Skin of body (tissue), 2 donors: ENCODE results near the gene OTOGL. TPM values are rescaled to one million over a fixed set of nuclear protein-coding genes. Genes with fewer than 3 reads are reported as not detected.
"Not testable (repeated sequence)": the region's sequence is repeated elsewhere in the genome, so short reads cannot be mapped to it uniquely, and the experiment has no call there.

Experiments used
- DNase-seq: peaks from one replicate; lab custom pipeline; 2025; lab: John Stamatoyannopoulos, UW
- total RNA-seq: library from RNA; depleted of rRNA; stranded (reverse); fragments of >200 nt; gene quantifications from one replicate; pipeline ENCODE4 v1.2.3, GENCODE V29; 2014

Gene OTOGL
- 0.30 TPM for total RNA-seq

GRCh38 chr12:80099259-80099658, at the start of gene OTOGL:
Gene OTOGL, plus strand, starts transcription at chr12:80099537. Its CDS starts 109,895 bp downstream, at chr12:80209432.
- no peak for DNase-seq

- no peak for DNase-seq
These were observed 49.1 kb upstream of the OTOGL start for GRCh38 chr12:80050236-80050635.

- no peak for DNase-seq
These were observed 46.1 kb upstream of the OTOGL start for GRCh38 chr12:80053051-80053790.

- no peak for DNase-seq
These were observed 43.1 kb upstream of the OTOGL start for GRCh38 chr12:80056232-80056631.

- no peak for DNase-seq
These were observed 42.5 kb upstream of the OTOGL start for GRCh38 chr12:80056845-80057244.

- no peak for DNase-seq
These were observed 40.8 kb upstream of the OTOGL start for GRCh38 chr12:80058586-80058985.

GRCh38 chr12:80059102-80059501, 40.2 kb upstream of the OTOGL start:
- DNase-seq: no peak

GRCh38 chr12:80059875-80060274, 39.5 kb upstream of the OTOGL start:
- no peak for DNase-seq

- DNase-seq: peak; percentile 78
These were observed 35.1 kb upstream of the OTOGL start for GRCh38 chr12:80064269-80064668.

GRCh38 chr12:80064951-80065350, 34.4 kb upstream of the OTOGL start:
- no peak for DNase-seq

- no peak for DNase-seq
These were observed 31.2 kb upstream of the OTOGL start for GRCh38 chr12:80068173-80068572.

- not testable (repeated sequence) for DNase-seq
These were observed 15.3 kb upstream of the OTOGL start for GRCh38 chr12:80083892-80084614.

GRCh38 chr12:80086025-80086424, 13.3 kb upstream of the OTOGL start:
- no peak for DNase-seq

GRCh38 chr12:80087486-80088213, 11.7 kb upstream of the OTOGL start:
- DNase-seq: no peak

GRCh38 chr12:80100591-80100990, 1.3 kb downstream of the OTOGL start:
- no peak for DNase-seq

GRCh38 chr12:80101126-80101525, 1.8 kb downstream of the OTOGL start:
- no peak for DNase-seq

- no peak for DNase-seq
These were observed 7.9 kb downstream of the OTOGL start for GRCh38 chr12:80107221-80107620.

- no peak for DNase-seq
These were observed 17.4 kb downstream of the OTOGL start for GRCh38 chr12:80116735-80117134.

GRCh38 chr12:80118565-80119324, 19.4 kb downstream of the OTOGL start:
- DNase-seq: no peak

GRCh38 chr12:80120994-80121393, 21.7 kb downstream of the OTOGL start:
- no peak for DNase-seq

- no peak for DNase-seq
These were observed 22.3 kb downstream of the OTOGL start for GRCh38 chr12:80121661-80122060.
